Glutamatergic neuron (in vitro differentiated cells): ENCODE results near the gene TEX30. TPM values are rescaled to one million over a fixed set of nuclear protein-coding genes. Genes with fewer than 3 reads are reported as not detected.

ENCODE experiments used
- DNase-seq: peaks from one replicate; pipeline ENCODE4 v3.0.0; 2022
- H3K27ac Mint-ChIP-seq: one replicate; pipeline ENCODE4 v1.8.0; 2020; ENCODE audit warnings: mild to moderate bottlenecking, mixed read lengths, inconsistent platforms; ENCODE audit not compliant: unreplicated experiment
- H3K27me3 Mint-ChIP-seq: one replicate; pipeline ENCODE4 v1.8.0; 2020; ENCODE audit warnings: mild to moderate bottlenecking, moderate library complexity, mixed read lengths, inconsistent platforms; ENCODE audit not compliant: unreplicated experiment
- H3K36me3 Mint-ChIP-seq: one replicate; pipeline ENCODE4 v1.8.0; 2020; ENCODE audit warnings: mild to moderate bottlenecking, mixed read lengths, inconsistent platforms; ENCODE audit not compliant: unreplicated experiment
- H3K4me1 Mint-ChIP-seq: one replicate; pipeline ENCODE4 v1.8.0; 2020; ENCODE audit warnings: mild to moderate bottlenecking, low read depth, mixed read lengths, inconsistent platforms; ENCODE audit not compliant: unreplicated experiment
- H3K4me3 Mint-ChIP-seq: one replicate; pipeline ENCODE4 v1.8.0; 2020; ENCODE audit warnings: mild to moderate bottlenecking, mixed read lengths, inconsistent platforms; ENCODE audit not compliant: unreplicated experiment
- H3K9me3 Mint-ChIP-seq: one replicate; pipeline ENCODE4 v1.8.0; 2020; ENCODE audit warnings: mild to moderate bottlenecking, moderate library complexity, mixed read lengths, inconsistent platforms; ENCODE audit not compliant: unreplicated experiment
- total RNA-seq: library from RNA; stranded (reverse); fragmentation: NEBNext Ultra II Directional; extraction: Animal tissue kit (Norgen Biotek cat#: 25700); gene quantifications from one replicate; pipeline ENCODE4 v1.2.1, GENCODE V29; 2021; ENCODE audit not compliant: unreplicated experiment
- TF ChIP-seq, protein P1 (sequence below): fragments of 200-600 bp; sonication (generic); IDR thresholded peaks from one replicate; pipeline ENCODE4 v1.5.0; 2021; ENCODE audit not compliant: partially characterized antibody, unreplicated experiment

The TEX30 gene
- total RNA-seq, 1 donor from 2014 or later = 6.9 TPM

DNA sequence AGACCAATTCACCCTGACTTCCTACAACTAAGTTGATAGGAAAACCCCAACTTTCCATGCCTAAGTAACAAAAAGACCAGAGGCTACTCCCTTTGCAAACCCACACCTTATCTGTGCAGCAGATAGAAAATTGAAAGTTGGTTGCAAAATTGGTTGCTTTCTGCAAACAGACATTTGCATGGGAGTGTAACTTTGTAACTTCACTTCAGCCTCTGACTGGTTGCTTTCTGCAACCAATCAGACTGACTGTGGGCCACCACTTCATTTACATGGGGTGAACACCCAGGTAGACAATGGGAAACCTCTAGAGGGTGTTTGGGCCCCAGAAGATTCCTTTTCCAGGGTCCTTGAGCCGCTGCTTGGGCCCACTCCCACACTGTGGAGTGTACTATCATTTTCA is 9.8 kb downstream of the TEX30 start:
- H3K9me3 Mint-ChIP-seq = no peaks in the 10 kb centered on the region
- no peaks in the 10 kb centered on the region for H3K4me1 Mint-ChIP-seq
- H3K36me3 Mint-ChIP-seq = no peaks in the 10 kb centered on the region
- DNase-seq = no peak
- H3K27ac Mint-ChIP-seq = no peak overlapping the region
- no peak overlapping the region for H3K4me3 Mint-ChIP-seq
- TF ChIP-seq, protein P1, sequence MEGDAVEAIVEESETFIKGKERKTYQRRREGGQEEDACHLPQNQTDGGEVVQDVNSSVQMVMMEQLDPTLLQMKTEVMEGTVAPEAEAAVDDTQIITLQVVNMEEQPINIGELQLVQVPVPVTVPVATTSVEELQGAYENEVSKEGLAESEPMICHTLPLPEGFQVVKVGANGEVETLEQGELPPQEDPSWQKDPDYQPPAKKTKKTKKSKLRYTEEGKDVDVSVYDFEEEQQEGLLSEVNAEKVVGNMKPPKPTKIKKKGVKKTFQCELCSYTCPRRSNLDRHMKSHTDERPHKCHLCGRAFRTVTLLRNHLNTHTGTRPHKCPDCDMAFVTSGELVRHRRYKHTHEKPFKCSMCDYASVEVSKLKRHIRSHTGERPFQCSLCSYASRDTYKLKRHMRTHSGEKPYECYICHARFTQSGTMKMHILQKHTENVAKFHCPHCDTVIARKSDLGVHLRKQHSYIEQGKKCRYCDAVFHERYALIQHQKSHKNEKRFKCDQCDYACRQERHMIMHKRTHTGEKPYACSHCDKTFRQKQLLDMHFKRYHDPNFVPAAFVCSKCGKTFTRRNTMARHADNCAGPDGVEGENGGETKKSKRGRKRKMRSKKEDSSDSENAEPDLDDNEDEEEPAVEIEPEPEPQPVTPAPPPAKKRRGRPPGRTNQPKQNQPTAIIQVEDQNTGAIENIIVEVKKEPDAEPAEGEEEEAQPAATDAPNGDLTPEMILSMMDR = no peak
- no peaks in the 10 kb centered on the region for H3K27me3 Mint-ChIP-seq

DNA sequence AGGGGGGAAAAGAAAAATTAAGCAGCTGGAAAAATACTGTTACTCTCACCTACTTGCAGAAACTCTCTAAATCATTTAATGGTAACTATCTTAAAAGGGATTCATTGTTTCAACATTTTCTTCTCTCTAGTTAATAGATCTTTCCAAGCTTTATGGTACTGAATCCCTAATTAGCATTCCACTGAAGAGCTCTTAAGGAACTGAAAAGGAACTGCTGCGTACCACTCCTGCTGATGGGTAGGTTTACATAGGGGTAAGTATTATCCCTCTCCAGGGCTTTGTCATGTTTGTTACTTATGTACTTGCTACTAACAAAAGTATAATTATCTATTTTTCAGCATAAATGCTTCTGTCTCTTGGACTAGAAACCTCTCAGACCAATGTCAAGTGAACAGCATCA is 12.5 kb downstream of the TEX30 start:
- Mint-ChIP-seq H3K4me3 (no peak overlapping the region), H3K36me3 (no peaks in the 10 kb centered on the region), H3K27ac (no peak overlapping the region), H3K27me3 (no peaks in the 10 kb centered on the region), H3K9me3 (no peaks in the 10 kb centered on the region), H3K4me1 (no peaks in the 10 kb centered on the region)
- no peak for DNase-seq
- TF ChIP-seq, protein P1 = no peak

DNA sequence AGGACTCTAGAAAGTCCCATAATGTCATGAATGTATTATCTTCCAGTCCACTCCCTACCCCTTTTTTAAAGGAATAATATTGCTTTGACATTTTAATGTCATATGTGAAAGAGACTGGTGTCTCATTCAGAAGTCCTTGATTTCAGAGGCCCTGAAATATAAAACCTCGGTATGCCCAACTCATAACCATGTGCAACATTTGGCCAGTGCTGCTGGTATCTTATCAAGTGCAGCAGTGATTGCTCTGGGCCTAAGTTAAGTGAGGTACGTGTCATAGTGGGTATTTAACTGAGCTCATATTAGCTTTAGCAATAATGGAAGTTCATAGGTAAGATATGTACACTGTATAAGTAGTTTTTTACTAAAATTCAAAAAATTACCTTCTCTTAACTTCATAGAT is 14.7 kb downstream of the TEX30 start:
- H3K4me3 Mint-ChIP-seq = no peak overlapping the region
- no peaks in the 10 kb centered on the region for H3K4me1 Mint-ChIP-seq
- H3K36me3 Mint-ChIP-seq = no peaks in the 10 kb centered on the region
- no peaks in the 10 kb centered on the region for H3K27me3 Mint-ChIP-seq
- H3K9me3 Mint-ChIP-seq = no peaks in the 10 kb centered on the region
- TF ChIP-seq, protein P1 = no peak
- no peak overlapping the region for H3K27ac Mint-ChIP-seq
- DNase-seq = no peak

DNA sequence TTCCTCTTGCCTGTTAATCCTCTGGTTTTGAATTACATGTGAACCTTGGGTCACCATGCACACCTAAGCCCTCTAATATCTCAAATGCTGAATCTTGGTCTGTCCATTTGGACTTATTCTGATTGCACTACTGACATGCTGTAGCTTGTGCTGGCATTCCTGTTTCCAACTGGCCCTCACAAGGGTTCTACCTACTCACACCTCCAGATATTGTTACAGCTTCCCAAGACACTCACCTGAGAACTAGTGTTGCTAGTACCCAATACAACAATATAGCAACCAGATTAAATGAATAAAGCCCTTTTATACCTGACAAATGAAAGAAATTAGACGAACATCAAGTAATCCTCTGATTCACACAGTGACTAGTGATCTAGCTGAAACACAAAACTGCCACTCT is 16.6 kb downstream of the TEX30 start:
- Mint-ChIP-seq H3K27me3 (no peaks in the 10 kb centered on the region), H3K36me3 (no peaks in the 10 kb centered on the region), H3K4me1 (no peaks in the 10 kb centered on the region), H3K4me3 (no peak overlapping the region), H3K27ac (no peak overlapping the region), H3K9me3 (no peaks in the 10 kb centered on the region)
- TF ChIP-seq, protein P1 = no peak
- DNase-seq = no peak

DNA sequence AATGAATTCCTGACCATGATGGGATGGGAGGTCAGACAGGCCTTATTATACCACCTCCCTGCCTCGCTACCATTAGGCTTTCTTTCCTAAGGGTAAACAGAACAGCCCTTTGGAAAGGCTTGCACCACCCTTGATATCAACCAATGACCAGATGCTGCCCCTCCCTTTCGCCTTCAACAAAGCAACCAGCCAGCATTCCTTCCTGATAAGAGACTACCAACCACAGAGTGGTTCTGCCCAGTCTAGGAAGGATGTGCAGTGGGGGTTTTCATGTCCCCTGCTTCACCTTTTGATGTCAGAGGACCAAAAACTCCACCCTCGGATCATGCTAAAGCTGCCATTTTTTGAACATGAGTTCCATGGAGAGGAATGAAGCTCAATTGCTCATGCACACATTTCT is 21.7 kb downstream of the TEX30 start:
- Mint-ChIP-seq H3K27me3 (peaks cover 2% of the 10 kb centered on the region), H3K4me1 (no peaks in the 10 kb centered on the region), H3K9me3 (no peaks in the 10 kb centered on the region), H3K4me3 (no peak overlapping the region), H3K36me3 (no peaks in the 10 kb centered on the region), H3K27ac (no peak overlapping the region)
- no peak for DNase-seq
- TF ChIP-seq, protein P1 = no peak
